ENCODE results near the gene B4GALT4. TPM values are rescaled to one million over a fixed set of nuclear protein-coding genes. Genes with fewer than 3 reads are reported as not detected.

B4GALT4 gene
- total and polyA plus RNA-seq, 2 of the 8 experiments (the other 6 are each of a cell fraction or from before 2014, with no cell fraction given) = 14.6 to 44.7 TPM

DNA sequence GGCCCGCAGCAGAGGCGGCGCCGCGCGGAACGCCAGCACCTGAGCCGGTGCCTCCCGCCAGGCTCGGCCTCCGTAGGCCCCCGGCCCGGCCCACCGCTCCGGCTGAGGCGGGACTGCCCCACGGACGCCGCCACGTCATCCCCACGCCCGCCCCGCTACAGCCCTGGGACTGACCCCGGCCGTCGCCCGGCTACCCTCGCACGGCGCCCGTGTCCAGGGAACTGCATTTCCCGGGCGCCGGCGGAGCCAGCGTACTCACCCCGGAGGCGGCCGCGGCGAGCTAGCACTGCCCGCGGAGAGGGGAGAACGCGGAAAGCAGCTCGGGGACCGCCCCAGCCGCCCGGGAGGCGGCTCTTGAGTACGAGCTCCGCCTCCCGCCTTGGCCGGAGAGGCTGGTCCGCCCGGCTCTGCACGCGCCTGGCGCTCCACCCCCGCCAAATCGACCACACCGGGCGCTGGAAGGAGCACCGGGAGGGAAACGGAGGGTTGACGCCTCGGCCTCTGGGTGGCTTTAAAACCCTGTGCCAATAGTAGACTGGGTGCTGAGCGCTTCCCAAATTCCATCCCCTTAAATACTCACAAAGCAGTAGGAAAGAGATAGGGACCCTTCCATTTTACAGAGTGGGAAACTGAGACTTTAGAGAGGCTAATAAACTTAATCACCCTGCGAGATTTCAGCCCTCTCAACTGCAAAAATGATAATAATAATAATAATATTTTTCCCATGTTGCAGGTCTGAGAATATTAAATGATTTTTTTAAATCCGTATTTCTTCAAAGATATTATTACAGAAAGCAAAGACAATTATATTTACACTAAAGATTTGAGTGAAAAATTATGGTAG is at the start of gene B4GALT4 (continued):
- TF ChIP-seq CEBPB (IDR thresholded peaks at IDR 0.05; ENCODE audit: low read depth, low read length) = no peak
- TF ChIP-seq RNF2 (IDR thresholded peaks at IDR 0.05; ENCODE audit: borderline replicate concordance, low read depth, low read length, missing control alignments, poor library complexity, severe bottlenecking) = no peak
- TF ChIP-seq RAD21 (IDR thresholded peaks at IDR 0.05 in 1 of 2, conservative IDR thresholded peaks at IDR 0.05 in 1 of 2; ENCODE audit: low read depth in 2 of 2, low read length in 2 of 2) = no peak
- peak; percentile 95 for TF ChIP-seq TAF1 (IDR thresholded peaks at IDR 0.05; ENCODE audit: low read depth, low read length)
- TF ChIP-seq SP2 (IDR thresholded peaks at IDR 0.05; ENCODE audit: low read length) = no peak
- TF ChIP-seq SIX5 (IDR thresholded peaks at IDR 0.05; ENCODE audit: low read depth, low read length) = no peak
- peak; percentile 95 for TF ChIP-seq TAF7 (optimal IDR thresholded peaks at IDR 0.05; ENCODE audit: borderline replicate concordance, low read depth, low read length)
- TF ChIP-seq BCL11A (IDR thresholded peaks at IDR 0.05; ENCODE audit: low read depth in 2 of 2, low read length in 2 of 2) = no peak
- TF ChIP-seq HDAC2 (IDR thresholded peaks at IDR 0.05; ENCODE audit: borderline replicate concordance in 1 of 2, low read depth in 2 of 2, low read length in 2 of 2) = no peak; a peak in 1 of 4 replicates
- peak; percentile 37; the same call in 1 of the 2 replicates for TF ChIP-seq POLR2AphosphoS5 (IDR thresholded peaks at IDR 0.05; ENCODE audit: low read depth, low read length)
- TF ChIP-seq CBX8 (IDR thresholded peaks at IDR 0.05; ENCODE audit: borderline replicate concordance, low read depth, low read length) = no peak
- TF ChIP-seq TCF12 (IDR thresholded peaks at IDR 0.05; ENCODE audit: low read depth, low read length) = no peak
- TF ChIP-seq CBX5 (IDR thresholded peaks at IDR 0.05; ENCODE audit: low read depth, low read length) = no peak
